B cell (primary cell): ENCODE results near the gene GORASP1. TPM values are rescaled to one million over a fixed set of nuclear protein-coding genes. Genes with fewer than 3 reads are reported as not detected.

Experiments used
- ATAC-seq: fragments of 200-7000 bp; cut with Tn5 transposase; one replicate; pipeline ENCODE4 v1.10.0; 2021; ENCODE audit warnings: low read depth, mild to moderate bottlenecking, moderate number of reproducible peaks, moderate library complexity
- CTCF ChIA-PET: fragments of 350-600 bp; sonication (Branson Sonifier 250); formaldehyde crosslinking; loops from one replicate; lab custom pipeline; 2021; ENCODE audit warnings: antibody characterized with exemption, inconsistent platforms; lab: Charles Lee
- POLR2A ChIA-PET: fragments of 350-600 bp; sonication (Branson Sonifier 250); formaldehyde crosslinking; loops from one replicate; lab custom pipeline; 2021; ENCODE audit warnings: antibody characterized with exemption; lab: Charles Lee
- DNase-seq: peaks from one replicate; pipeline ENCODE4 v3.0.0; 2013
- H2AFZ ChIP-seq: 2 replicates; pipeline ENCODE4 v1.6.1; 2012; ENCODE audit warnings: mild to moderate bottlenecking, low read depth, low read length; ENCODE audit not compliant: insufficient read depth, poor library complexity, severe bottlenecking
- H3K27ac ChIP-seq, 2 donors: 1 replicate in 1 of 2; 2 replicates in 1 of 2; pipeline ENCODE4 v1.5.1; 2012 to 2013; ENCODE audit warnings: low read length in 2 of 2, mild to moderate bottlenecking in 2 of 2, moderate library complexity in 1 of 2
- H3K27me3 ChIP-seq, 4 experiments: fragments of 200-600 bp in 1 of 4; sonication (generic) in 1 of 4; replicated peaks in 1 of 4; 1 replicate in 2 of 4; 2 replicates in 2 of 4; pipeline versions ENCODE4 v1.6.1 to v1.7.0; 2013 to 2016; ENCODE audit warnings: low read length in 3 of 4, mild to moderate bottlenecking in 2 of 4, mixed read lengths in 1 of 4, moderate library complexity in 1 of 4; ENCODE audit not compliant: insufficient read depth in 4 of 4, control insufficient read depth in 3 of 4; ENCODE audit errors: control extremely low read depth in 1 of 4
- H3K36me3 ChIP-seq, 2 experiments: replicated peaks in 1 of 2; 1 replicate in 1 of 2; 2 replicates in 1 of 2; pipeline versions ENCODE4 v1.6.1 to v1.7.1; 2013; ENCODE audit warnings: low read length in 1 of 2; ENCODE audit not compliant: insufficient read depth in 2 of 2, control insufficient read depth in 1 of 2; ENCODE audit errors: control extremely low read depth in 1 of 2, extremely low read depth in 1 of 2
- H3K4me1 ChIP-seq, 2 donors: fragments of 200-600 bp in 1 of 2; sonication (generic) in 1 of 2; 1 replicate in 1 of 2; 2 replicates in 1 of 2; pipeline versions ENCODE4 v1.5.1 to v1.6.1; 2013 to 2017; ENCODE audit warnings: low read length in 2 of 2; ENCODE audit not compliant: control insufficient read depth in 2 of 2, insufficient read depth in 2 of 2
- H3K4me2 ChIP-seq: replicated peaks from 2 replicates; pipeline ENCODE3; 2012; ENCODE audit warnings: mild to moderate bottlenecking, low read depth, low read length; ENCODE audit not compliant: poor library complexity, severe bottlenecking
- H3K4me3 ChIP-seq, 5 experiments: fragments of 200-600 bp in 1 of 5; sonication (generic) in 1 of 5; 1 replicate in 3 of 5; 2 replicates in 2 of 5; pipeline versions ENCODE4 v1.5.1 to v1.7.0; 2011 to 2016; ENCODE audit warnings: low read length in 4 of 5, mild to moderate bottlenecking in 4 of 5, low read depth in 2 of 5, control low read depth in 1 of 5, moderate library complexity in 1 of 5; ENCODE audit not compliant: insufficient read depth in 1 of 5; ENCODE audit errors: control extremely low read depth in 1 of 5, extremely low read depth in 1 of 5
- H3K79me2 ChIP-seq: fragments of 200-600 bp; sonication (generic); one replicate; pipeline ENCODE4 v1.6.0; 2016; ENCODE audit warnings: low read length; ENCODE audit not compliant: control insufficient read depth, insufficient read depth
- H3K9ac ChIP-seq: fragments of 200-600 bp; sonication (generic); 2 replicates; pipeline ENCODE4 v1.6.1; 2017; ENCODE audit warnings: mild to moderate bottlenecking, low read length, moderate library complexity
- H3K9me3 ChIP-seq, 3 donors: one replicate each; pipeline versions ENCODE4 v1.6.1 to v1.7.1; 2013; ENCODE audit warnings: low read length in 2 of 3; ENCODE audit not compliant: control insufficient read depth in 2 of 3, insufficient read depth in 1 of 3; ENCODE audit errors: control extremely low read depth in 1 of 3
- H4K20me1 ChIP-seq: 2 replicates; pipeline ENCODE4 v1.6.0; 2012; ENCODE audit warnings: mild to moderate bottlenecking, low read length; ENCODE audit not compliant: insufficient read depth, control insufficient read depth, poor library complexity, severe bottlenecking
- H3K27ac Mint-ChIP-seq: one replicate; pipeline ENCODE4 v1.8.0; 2021; ENCODE audit warnings: mixed read lengths
- H3K27me3 Mint-ChIP-seq: one replicate; pipeline ENCODE4 v1.8.0; 2021; ENCODE audit warnings: mixed read lengths
- H3K4me1 Mint-ChIP-seq: one replicate; pipeline ENCODE4 v1.8.0; 2021; ENCODE audit warnings: mixed read lengths
- H3K4me3 Mint-ChIP-seq: one replicate; pipeline ENCODE4 v1.8.0; 2021; ENCODE audit warnings: mixed read lengths
- H3K9me3 Mint-ChIP-seq: one replicate; pipeline ENCODE4 v1.8.0; 2022; ENCODE audit warnings: mixed read lengths; ENCODE audit not compliant: insufficient read depth
- EZH2 ChIP-seq: IDR thresholded peaks from 2 replicates; pipeline ENCODE4 v1.6.1; 2012; ENCODE audit warnings: borderline replicate concordance, low read depth, mild to moderate bottlenecking, moderate library complexity, low read length; ENCODE audit not compliant: insufficient read depth, poor library complexity, severe bottlenecking
- WGBS: methylation state at CpG from one replicate; pipeline ENCODE4 v1.1.5; 2013; ENCODE audit warnings: missing lambda C conversion rate; ENCODE audit not compliant: insufficient coverage; 5-methylcytosine and 5-hydroxymethylcytosine counted together
- intact Hi-C: fragments of 100-400 bp; cut with micrococcal nuclease; formaldehyde crosslinking; loops from one replicate; pipeline ENCODE4 v1.10.0; 2022
- polyA plus RNA-seq: library from polyadenylated mRNA; depleted of rRNA; stranded (reverse); fragments of >200 nt; gene quantifications from 2 replicates; pipeline ENCODE4 v1.2.3, GENCODE V29; 2012
- total RNA-seq, 2 donors: library from RNA; stranded (reverse); fragments of 120-200 nt in 1 of 2; gene quantifications; 1 replicate in 1 of 2; 2 replicates in 1 of 2; pipeline versions ENCODE4 v1.2.3 to v1.2.4, GENCODE V29; 2013 to 2022
- TF ChIP-seq, protein P1 (sequence below): fragments of 200-600 bp; IDR thresholded peaks from one replicate; pipeline ENCODE4 v1.8.0; 2022; ENCODE audit warnings: antibody characterized with exemption, mild to moderate bottlenecking

Gene GORASP1
- total and polyA plus RNA-seq, 2 donors (not counting 1 experiment from before 2014, with no cell fraction given) = 81.7 to 84.0 TPM

DNA sequence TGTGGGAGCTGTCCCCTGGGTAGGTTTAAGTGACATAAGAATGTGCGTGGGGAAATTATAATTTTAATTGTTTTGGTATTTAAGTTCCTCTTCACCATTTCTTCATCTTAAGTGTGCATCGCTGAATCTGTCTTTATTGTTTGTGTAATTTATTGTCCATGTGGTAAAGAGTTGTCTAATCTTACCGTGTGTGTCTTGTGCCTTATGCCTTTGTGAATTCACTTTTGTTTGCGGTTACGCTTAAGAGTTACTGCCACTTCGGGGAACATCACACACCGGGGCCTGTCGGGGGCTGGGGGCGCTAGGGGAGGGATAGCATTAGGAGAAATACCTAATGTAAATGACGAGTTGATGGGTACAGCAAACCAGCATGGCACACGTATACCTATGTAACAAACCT lies 54.8 kb downstream of the GORASP1 start:
- DNase-seq = no peak
- WGBS = 0% methylated on average over 1 of the region's 11 CpGs
- intact Hi-C loops = loop anchor here (1.0 to 10.0 kb wide), 4 partner anchors 332 to 1400 kb away; partner anchors contain the start of genes OXSR1 and RPSA
- CTCF ChIA-PET = no interaction called here
- Histone ChIP-seq H3K36me3 (no peaks in the 10 kb centered on the region), H3K27me3 (no peaks in the 10 kb centered on the region), H3K9me3 (no peaks in the 10 kb centered on the region), H3K27ac (peak overlapping the region; percentile 87 to 98), H3K4me2 (peak overlapping the region; percentile 74), H3K79me2 (peaks cover 69% of the 10 kb centered on the region), H2AFZ (peak overlapping the region; percentile 89), H4K20me1 (peaks cover 31% of the 10 kb centered on the region), H3K4me3 (peak overlapping the region; percentile 43 to 93 (median 86)), H3K9ac (peak overlapping the region; percentile 96), H3K4me1 (peaks cover 11 to 15% of the 10 kb centered on the region in 2 donors)
- no peak for ATAC-seq
- H3K4me1 Mint-ChIP-seq = peaks cover 47% of the 10 kb centered on the region
- POLR2A ChIA-PET = no interaction called here
- peak overlapping the region; percentile 98 for H3K27ac Mint-ChIP-seq
- TF ChIP-seq EZH2 = no peak
- TF ChIP-seq, protein P1, sequence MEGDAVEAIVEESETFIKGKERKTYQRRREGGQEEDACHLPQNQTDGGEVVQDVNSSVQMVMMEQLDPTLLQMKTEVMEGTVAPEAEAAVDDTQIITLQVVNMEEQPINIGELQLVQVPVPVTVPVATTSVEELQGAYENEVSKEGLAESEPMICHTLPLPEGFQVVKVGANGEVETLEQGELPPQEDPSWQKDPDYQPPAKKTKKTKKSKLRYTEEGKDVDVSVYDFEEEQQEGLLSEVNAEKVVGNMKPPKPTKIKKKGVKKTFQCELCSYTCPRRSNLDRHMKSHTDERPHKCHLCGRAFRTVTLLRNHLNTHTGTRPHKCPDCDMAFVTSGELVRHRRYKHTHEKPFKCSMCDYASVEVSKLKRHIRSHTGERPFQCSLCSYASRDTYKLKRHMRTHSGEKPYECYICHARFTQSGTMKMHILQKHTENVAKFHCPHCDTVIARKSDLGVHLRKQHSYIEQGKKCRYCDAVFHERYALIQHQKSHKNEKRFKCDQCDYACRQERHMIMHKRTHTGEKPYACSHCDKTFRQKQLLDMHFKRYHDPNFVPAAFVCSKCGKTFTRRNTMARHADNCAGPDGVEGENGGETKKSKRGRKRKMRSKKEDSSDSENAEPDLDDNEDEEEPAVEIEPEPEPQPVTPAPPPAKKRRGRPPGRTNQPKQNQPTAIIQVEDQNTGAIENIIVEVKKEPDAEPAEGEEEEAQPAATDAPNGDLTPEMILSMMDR = no peak
- no peaks in the 10 kb centered on the region for H3K27me3 Mint-ChIP-seq
- H3K4me3 Mint-ChIP-seq = peak overlapping the region; percentile 97
- H3K9me3 Mint-ChIP-seq = no peaks in the 10 kb centered on the region

DNA sequence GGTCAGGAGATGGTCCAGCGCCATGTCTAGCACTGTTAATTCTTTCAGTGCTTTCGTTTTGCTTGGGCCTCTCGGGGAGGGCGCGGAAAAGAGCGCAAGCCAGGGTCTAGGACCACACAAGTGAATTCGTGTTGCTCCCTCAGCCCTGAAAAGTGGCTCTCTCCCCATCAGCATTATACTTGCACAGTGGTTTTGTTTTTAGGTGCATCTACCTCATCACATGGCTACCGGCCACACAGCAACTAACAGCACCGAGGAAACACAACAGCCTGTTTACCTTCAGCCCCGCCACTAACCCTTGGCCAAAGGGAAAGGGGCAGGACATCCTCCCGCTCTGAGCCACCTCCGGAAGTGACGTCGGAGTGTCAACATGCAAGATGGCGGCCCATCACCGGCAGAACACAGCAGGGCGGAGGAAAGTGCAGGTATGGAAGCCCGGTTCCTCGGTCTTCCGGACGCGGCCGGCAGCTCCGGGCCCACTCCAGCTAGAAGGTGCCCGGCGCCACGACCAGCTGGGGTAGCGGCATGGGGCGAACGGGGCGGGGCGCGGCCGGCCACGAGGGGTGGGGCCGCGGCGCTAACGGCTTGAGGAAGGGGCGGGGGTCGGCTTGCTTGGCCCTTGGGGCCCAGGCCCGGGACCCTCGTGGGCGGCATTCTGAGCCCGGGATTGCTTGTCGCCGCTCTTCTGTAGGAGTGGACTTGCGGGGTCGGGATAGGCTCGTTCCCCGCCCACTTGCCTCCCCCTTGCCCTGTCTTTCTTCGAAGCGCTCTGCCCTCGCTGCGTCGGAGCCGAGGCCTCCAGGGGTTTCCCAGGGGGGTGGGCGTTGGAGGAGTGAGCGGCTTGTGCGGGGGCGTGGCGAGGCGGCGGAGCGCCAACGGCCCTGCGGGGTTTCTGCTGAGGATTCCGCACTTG lies 55.5 kb downstream of the GORASP1 start, which contains the start of the genes SCN11A and WDR48:
SCN11A (minus strand) TSS at position 296 of the 913 bp plus-strand sequence. CDS start 101,582 bp downstream, outside the sequence.
WDR48 (plus strand) TSS at position 368 of the 913 bp plus-strand sequence; CDS start at position 378, 10 bp downstream.
- 1% methylated on average over 65 of the region's 68 CpGs for whole genome bisulfite sequencing
- peaks cover 44% of the 10 kb centered on the region for H3K4me1 Mint-ChIP-seq
- DNase-seq (peak; percentile 94), ATAC-seq (peak; percentile 94)
- peak within 1 kb of the TSS; percentile 89 for H2AFZ ChIP-seq
- no peaks in the 10 kb centered on the region for H3K9me3 ChIP-seq
- peak within 1 kb of the TSS; percentile 98 for H3K27ac Mint-ChIP-seq
- POLR2A ChIA-PET = no interaction called here
- H3K27ac ChIP-seq = peak within 1 kb of the TSS; percentile 87 to 98
- H3K9ac ChIP-seq = peak within 1 kb of the TSS; percentile 96
- H3K4me3 Mint-ChIP-seq = peak within 1 kb of the TSS; percentile 97
- no peaks in the 10 kb centered on the region for H3K27me3 Mint-ChIP-seq
- no peaks in the 10 kb centered on the region for H3K27me3 ChIP-seq
- peak within 1 kb of the TSS; percentile 74 for H3K4me2 ChIP-seq
- no peaks in the 10 kb centered on the region for H3K9me3 Mint-ChIP-seq
- intact Hi-C loops = loop anchor here (1.0 to 10.0 kb wide), 7 partner anchors 55 to 1400 kb away; partner anchors contain the start of genes GORASP1, OXSR1, RPSA and TTC21A
- peak within 1 kb of the TSS; percentile 72 to 93 (median 87) for H3K4me3 ChIP-seq
- peaks cover 11 to 15% of the 10 kb centered on the region in 2 donors for H3K4me1 ChIP-seq
- peaks cover 30% of the 10 kb centered on the region for H4K20me1 ChIP-seq
- CTCF ChIA-PET = no interaction called here
- H3K36me3 ChIP-seq = no peaks in the 10 kb centered on the region
- TF ChIP-seq EZH2 = no peak
- TF ChIP-seq, protein P1 = no peak
- peaks cover 62% of the 10 kb centered on the region for H3K79me2 ChIP-seq
